ENCODE data around the gene CLCN7. TPM values are rescaled to one million over a fixed set of nuclear protein-coding genes. Genes with fewer than 3 reads are reported as not detected.

CLCN7 gene
- polyA plus RNA-seq, 1 experiment: 36.4 TPM

DNA sequence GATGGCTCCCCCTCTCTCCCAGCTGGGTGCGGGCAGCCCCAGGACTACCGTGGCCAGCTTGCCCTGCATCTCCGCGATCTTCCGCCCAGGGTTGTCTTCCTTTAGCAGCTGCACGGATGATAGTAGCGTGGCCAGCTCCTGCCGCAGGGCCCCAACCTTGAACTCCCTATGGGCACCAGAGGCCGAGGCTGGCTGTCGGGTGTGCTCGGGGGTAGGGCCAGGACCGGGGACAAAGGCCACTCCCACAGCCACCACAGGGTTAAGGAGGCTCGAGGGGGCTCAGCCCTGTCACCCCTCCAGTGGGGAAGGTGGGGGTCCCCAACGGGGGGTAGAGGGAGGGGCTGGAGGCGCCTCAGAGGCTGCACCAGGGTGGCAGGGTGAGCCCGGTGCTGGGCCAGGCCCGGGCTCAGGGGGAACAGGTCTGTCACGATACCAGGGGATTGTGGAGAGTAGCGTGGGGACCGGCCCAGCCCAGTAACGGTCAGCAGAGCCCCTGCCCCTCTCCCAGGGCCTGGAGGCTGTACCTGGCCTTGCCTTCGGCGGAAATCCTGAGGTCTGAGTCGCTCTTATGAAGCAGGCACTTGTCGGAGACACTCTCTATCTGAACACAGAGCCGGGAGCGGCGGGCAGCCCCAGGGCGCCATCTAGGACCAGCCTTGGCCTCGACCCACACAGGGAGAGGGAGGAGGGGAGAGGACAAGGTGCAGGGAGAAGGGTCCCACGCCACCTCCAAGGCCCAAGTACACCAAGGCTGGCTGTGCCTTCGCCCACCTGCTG lies 38.7 kb downstream of the CLCN7 start:
- Histone ChIP-seq H3K4me3 (ENCODE audit: low read depth, low read length) (no peak overlapping the region), H3K36me3 (ENCODE audit: control insufficient read depth, insufficient read depth, low read length) (no peaks in the 10 kb centered on the region), H3K27me3 (ENCODE audit: control insufficient read depth, insufficient read depth, low read length) (no peaks in the 10 kb centered on the region)
- CTCF ChIA-PET: no interaction called here
- no peak for TF ChIP-seq CTCF (IDR thresholded peaks at IDR 0.05; ENCODE audit: insufficient read depth, low read depth, low read length)
- POLR2A ChIA-PET: no interaction called here
- no peak for DNase-seq (ENCODE audit: low read depth)

GRCh38 chr16:1434644-1435592 lies 39.9 kb downstream of the CLCN7 start:
- ChIA-PET POLR2A (no interaction called here), CTCF (no interaction called here)
- Histone ChIP-seq H3K27me3 (ENCODE audit: control insufficient read depth, insufficient read depth, low read length) (no peaks in the 10 kb centered on the region), H3K36me3 (ENCODE audit: control insufficient read depth, insufficient read depth, low read length) (no peaks in the 10 kb centered on the region), H3K4me3 (ENCODE audit: low read depth, low read length) (no peak overlapping the region)
- DNase-seq (ENCODE audit: low read depth): no peak
- no peak for TF ChIP-seq CTCF (IDR thresholded peaks at IDR 0.05; ENCODE audit: insufficient read depth, low read depth, low read length)

DNA sequence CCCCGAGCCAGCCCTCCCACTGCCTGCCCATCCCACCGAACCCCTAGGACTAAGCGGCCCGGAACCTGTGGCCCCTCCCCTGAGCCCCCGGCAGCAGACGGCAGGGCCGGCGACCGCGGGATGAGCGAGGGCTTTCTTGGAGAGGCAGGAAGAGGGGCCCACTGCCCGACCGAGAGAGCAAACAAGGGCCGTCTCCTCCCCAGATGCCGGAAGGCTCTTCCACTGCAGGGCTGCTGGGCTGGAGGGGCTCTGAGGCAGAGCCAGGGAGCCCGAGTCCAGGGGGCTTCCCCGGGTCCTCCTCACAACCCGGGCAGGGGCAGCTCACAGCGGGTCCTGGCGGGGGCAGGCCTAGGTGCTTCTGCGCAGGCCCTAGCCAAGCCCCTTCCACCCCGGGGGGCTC lies 41.1 kb downstream of the CLCN7 start:
- H3K4me3 ChIP-seq (ENCODE audit: low read depth, low read length): no peak overlapping the region
- H3K27me3 ChIP-seq (ENCODE audit: control insufficient read depth, insufficient read depth, low read length): no peaks in the 10 kb centered on the region
- ChIA-PET POLR2A (no interaction called here), CTCF (no interaction called here)
- no peak for TF ChIP-seq CTCF (IDR thresholded peaks at IDR 0.05; ENCODE audit: insufficient read depth, low read depth, low read length)
- no peak for DNase-seq (ENCODE audit: low read depth)
- H3K36me3 ChIP-seq (ENCODE audit: control insufficient read depth, insufficient read depth, low read length): no peaks in the 10 kb centered on the region

DNA sequence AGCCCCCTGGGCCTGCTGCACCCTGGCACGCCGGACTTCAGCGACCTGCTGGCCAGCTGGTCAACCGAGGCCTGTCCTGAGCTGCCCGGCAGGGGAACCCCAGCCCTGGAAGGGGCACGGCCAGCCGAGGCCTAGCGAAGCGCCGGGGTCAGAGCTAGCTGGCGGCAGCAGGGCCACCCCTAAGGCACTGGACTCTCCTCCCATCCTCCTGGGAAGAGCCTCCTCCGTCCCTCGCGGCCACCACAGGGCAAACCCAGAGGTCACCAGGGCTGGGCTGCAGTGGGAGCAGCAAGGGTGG lies 41.6 kb downstream of the CLCN7 start:
- H3K36me3 ChIP-seq (ENCODE audit: control insufficient read depth, insufficient read depth, low read length): no peaks in the 10 kb centered on the region
- no peaks in the 10 kb centered on the region for H3K27me3 ChIP-seq (ENCODE audit: control insufficient read depth, insufficient read depth, low read length)
- POLR2A ChIA-PET: interaction anchor here (0.6 kb wide), 1 partner anchor 21 kb away, joined by 3 read pairs; no protein-coding TSS in a partner anchor
- H3K4me3 ChIP-seq (ENCODE audit: low read depth, low read length): no peak overlapping the region
- DNase-seq (ENCODE audit: low read depth): no peak
- no peak for TF ChIP-seq CTCF (IDR thresholded peaks at IDR 0.05; ENCODE audit: insufficient read depth, low read depth, low read length)
- CTCF ChIA-PET: no interaction called here
